ENCODE data around the gene FUT7. TPM values are rescaled to one million over a fixed set of nuclear protein-coding genes. Genes with fewer than 3 reads are reported as not detected.
"Not testable (repeated sequence)": the region's sequence is repeated elsewhere in the genome, so short reads cannot be mapped to it uniquely, and the experiment has no call there.

Gene FUT7
- polyA plus RNA-seq, 2 donors: 0.08 to 0.39 TPM

- H3K36me3 ChIP-seq (ENCODE audit: control insufficient read depth in 2 of 2, insufficient read depth in 2 of 2, low read length in 1 of 2): no peaks in the 10 kb centered on the region
- H3K27me3 ChIP-seq (ENCODE audit: control insufficient read depth in 1 of 2, insufficient read depth in 2 of 2, low read length in 2 of 2): no peaks in the 10 kb centered on the region
- H3K9me3 ChIP-seq (ENCODE audit: control insufficient read depth in 2 of 2, insufficient read depth in 1 of 2, low read depth in 1 of 2, low read length in 1 of 2): no peaks in the 10 kb centered on the region
- WGBS, 2 donors: 27 to 33% methylated on average over 15 of the region's 15 CpGs
- no peak overlapping the region for H3K4me3 ChIP-seq (ENCODE audit: low read depth in 1 of 2, low read length in 2 of 2)
- H3K4me1 ChIP-seq (ENCODE audit: control insufficient read depth in 2 of 2, insufficient read depth in 2 of 2, low read length in 1 of 2): peaks cover 5 to 6% of the 10 kb centered on the region in 2 donors
- H3K27ac ChIP-seq (ENCODE audit: low read depth in 2 of 2, low read length in 1 of 2): peak overlapping the region in 1 of 2 donors; percentile 0
Measured at GRCh38 chr9:137034039-137034708, 2.3 kb upstream of the FUT7 start.

- H3K27me3 ChIP-seq (ENCODE audit: control insufficient read depth in 1 of 2, insufficient read depth in 2 of 2, low read length in 2 of 2); H3K36me3 ChIP-seq (ENCODE audit: control insufficient read depth in 2 of 2, insufficient read depth in 2 of 2, low read length in 1 of 2); H3K4me1 ChIP-seq (ENCODE audit: control insufficient read depth in 2 of 2, insufficient read depth in 2 of 2, low read length in 1 of 2); H3K27ac ChIP-seq (ENCODE audit: low read depth in 2 of 2, low read length in 1 of 2); H3K9me3 ChIP-seq (ENCODE audit: control insufficient read depth in 2 of 2, insufficient read depth in 1 of 2, low read depth in 1 of 2, low read length in 1 of 2); H3K4me3 ChIP-seq (ENCODE audit: low read depth in 1 of 2, low read length in 2 of 2): not testable (repeated sequence)
- WGBS, 2 donors: 86 to 94% methylated on average over 5 of the region's 5 CpGs
Measured at GRCh38 chr9:137033481-137033880, 1.6 kb upstream of the FUT7 start.

GRCh38 chr9:137032858-137033257 is 970 bp upstream of the FUT7 start:
- no peak overlapping the region for H3K4me3 ChIP-seq (ENCODE audit: low read depth in 1 of 2, low read length in 2 of 2)
- no peaks in the 10 kb centered on the region for H3K36me3 ChIP-seq (ENCODE audit: control insufficient read depth in 2 of 2, insufficient read depth in 2 of 2, low read length in 1 of 2)
- H3K27me3 ChIP-seq (ENCODE audit: control insufficient read depth in 1 of 2, insufficient read depth in 2 of 2, low read length in 2 of 2): no peaks in the 10 kb centered on the region
- no peaks in the 10 kb centered on the region for H3K9me3 ChIP-seq (ENCODE audit: control insufficient read depth in 2 of 2, insufficient read depth in 1 of 2, low read depth in 1 of 2, low read length in 1 of 2)
- H3K27ac ChIP-seq (ENCODE audit: low read depth in 2 of 2, low read length in 1 of 2): peak overlapping the region in 1 of 2 donors; percentile 11
- 75 to 79% methylated on average over 10 of the region's 10 CpGs for WGBS, 2 donors
- H3K4me1 ChIP-seq (ENCODE audit: control insufficient read depth in 2 of 2, insufficient read depth in 2 of 2, low read length in 1 of 2): peaks cover 8 to 9% of the 10 kb centered on the region in 2 donors

- Histone ChIP-seq H3K9me3 (ENCODE audit: control insufficient read depth in 2 of 2, insufficient read depth in 1 of 2, low read depth in 1 of 2, low read length in 1 of 2) (no peaks in the 10 kb centered on the region), H3K27ac (ENCODE audit: low read depth in 2 of 2, low read length in 1 of 2) (no peak overlapping the region), H3K36me3 (ENCODE audit: control insufficient read depth in 2 of 2, insufficient read depth in 2 of 2, low read length in 1 of 2) (no peaks in the 10 kb centered on the region), H3K4me3 (ENCODE audit: low read depth in 1 of 2, low read length in 2 of 2) (peak overlapping the region in 1 of 2 donors; percentile 15), H3K4me1 (ENCODE audit: control insufficient read depth in 2 of 2, insufficient read depth in 2 of 2, low read length in 1 of 2) (peaks cover 14 to 18% of the 10 kb centered on the region in 2 donors), H3K27me3 (ENCODE audit: control insufficient read depth in 1 of 2, insufficient read depth in 2 of 2, low read length in 2 of 2) (no peaks in the 10 kb centered on the region)
- 78 to 79% methylated on average over 65 of the region's 65 CpGs for WGBS, 2 donors
Measured at GRCh38 chr9:137030538-137031527, 1.1 kb downstream of the FUT7 start.

GRCh38 chr9:137030006-137030405 is 1.9 kb downstream of the FUT7 start:
- Histone ChIP-seq H3K36me3 (ENCODE audit: control insufficient read depth in 2 of 2, insufficient read depth in 2 of 2, low read length in 1 of 2) (no peaks in the 10 kb centered on the region), H3K9me3 (ENCODE audit: control insufficient read depth in 2 of 2, insufficient read depth in 1 of 2, low read depth in 1 of 2, low read length in 1 of 2) (no peaks in the 10 kb centered on the region), H3K27ac (ENCODE audit: low read depth in 2 of 2, low read length in 1 of 2) (no peak overlapping the region), H3K4me3 (ENCODE audit: low read depth in 1 of 2, low read length in 2 of 2) (no peak overlapping the region), H3K27me3 (ENCODE audit: control insufficient read depth in 1 of 2, insufficient read depth in 2 of 2, low read length in 2 of 2) (no peaks in the 10 kb centered on the region), H3K4me1 (ENCODE audit: control insufficient read depth in 2 of 2, insufficient read depth in 2 of 2, low read length in 1 of 2) (peaks cover 9 to 22% of the 10 kb centered on the region in 2 donors)
- WGBS, 2 donors: 72 to 78% methylated on average over 14 to 15 of the region's 15 CpGs

- peaks cover 8 to 20% of the 10 kb centered on the region in 2 donors for H3K4me1 ChIP-seq (ENCODE audit: control insufficient read depth in 2 of 2, insufficient read depth in 2 of 2, low read length in 1 of 2)
- WGBS, 2 donors: 25 to 27% methylated on average over 19 of the region's 19 CpGs
- H3K27me3 ChIP-seq (ENCODE audit: control insufficient read depth in 1 of 2, insufficient read depth in 2 of 2, low read length in 2 of 2): no peaks in the 10 kb centered on the region
- peak overlapping the region in 1 of 2 donors; percentile 66 for H3K27ac ChIP-seq (ENCODE audit: low read depth in 2 of 2, low read length in 1 of 2)
- H3K9me3 ChIP-seq (ENCODE audit: control insufficient read depth in 2 of 2, insufficient read depth in 1 of 2, low read depth in 1 of 2, low read length in 1 of 2): no peaks in the 10 kb centered on the region
- no peaks in the 10 kb centered on the region for H3K36me3 ChIP-seq (ENCODE audit: control insufficient read depth in 2 of 2, insufficient read depth in 2 of 2, low read length in 1 of 2)
- H3K4me3 ChIP-seq (ENCODE audit: low read depth in 1 of 2, low read length in 2 of 2): peak overlapping the region in 1 of 2 donors; percentile 38
Measured at GRCh38 chr9:137029058-137029936, 2.6 kb downstream of the FUT7 start.

GRCh38 chr9:137028263-137029057 is 3.4 kb downstream of the FUT7 start:
- Histone ChIP-seq H3K27ac (ENCODE audit: low read depth in 2 of 2, low read length in 1 of 2) (peak overlapping the region in 1 of 2 donors; percentile 66), H3K27me3 (ENCODE audit: control insufficient read depth in 1 of 2, insufficient read depth in 2 of 2, low read length in 2 of 2) (no peaks in the 10 kb centered on the region), H3K9me3 (ENCODE audit: control insufficient read depth in 2 of 2, insufficient read depth in 1 of 2, low read depth in 1 of 2, low read length in 1 of 2) (no peaks in the 10 kb centered on the region), H3K4me1 (ENCODE audit: control insufficient read depth in 2 of 2, insufficient read depth in 2 of 2, low read length in 1 of 2) (peaks cover 8 to 20% of the 10 kb centered on the region in 2 donors), H3K36me3 (ENCODE audit: control insufficient read depth in 2 of 2, insufficient read depth in 2 of 2, low read length in 1 of 2) (peaks cover 0 to 3% of the 10 kb centered on the region in 2 donors), H3K4me3 (ENCODE audit: low read depth in 1 of 2, low read length in 2 of 2) (peak overlapping the region; percentile 38 to 58)
- WGBS, 2 donors: 0 to 1% methylated on average over 69 to 98 of the region's 98 CpGs

- H3K4me3 ChIP-seq (ENCODE audit: low read depth in 1 of 2, low read length in 2 of 2): peak within 1 kb of the TSS; percentile 49 to 58
- H3K36me3 ChIP-seq (ENCODE audit: control insufficient read depth in 2 of 2, insufficient read depth in 2 of 2, low read length in 1 of 2): peaks cover 0 to 3% of the 10 kb centered on the region in 2 donors
- no peaks in the 10 kb centered on the region for H3K9me3 ChIP-seq (ENCODE audit: control insufficient read depth in 2 of 2, insufficient read depth in 1 of 2, low read depth in 1 of 2, low read length in 1 of 2)
- H3K4me1 ChIP-seq (ENCODE audit: control insufficient read depth in 2 of 2, insufficient read depth in 2 of 2, low read length in 1 of 2): peaks cover 8 to 20% of the 10 kb centered on the region in 2 donors
- H3K27ac ChIP-seq (ENCODE audit: low read depth in 2 of 2, low read length in 1 of 2): peak within 1 kb of the TSS in 1 of 2 donors; percentile 66
- WGBS, 2 donors: 4% methylated on average over 56 to 95 of the region's 95 CpGs
- no peaks in the 10 kb centered on the region for H3K27me3 ChIP-seq (ENCODE audit: control insufficient read depth in 1 of 2, insufficient read depth in 2 of 2, low read length in 2 of 2)
Measured at GRCh38 chr9:137027369-137028262, 4.3 kb downstream of the FUT7 start, which contains the start of gene ABCA2. ABCA2 (minus strand) TSS chr9:137028237; CDS start chr9:137028140, 97 bp downstream.

Measured in esophagus (tissue), 2 donors.